Measurements from ENCODE around the gene DIP2B. TPM values are rescaled to one million over a fixed set of nuclear protein-coding genes. Genes with fewer than 3 reads are reported as not detected.

The DIP2B gene
- polyA plus RNA-seq, 1 donor from 2014 or later, result 44.0 TPM

DNA sequence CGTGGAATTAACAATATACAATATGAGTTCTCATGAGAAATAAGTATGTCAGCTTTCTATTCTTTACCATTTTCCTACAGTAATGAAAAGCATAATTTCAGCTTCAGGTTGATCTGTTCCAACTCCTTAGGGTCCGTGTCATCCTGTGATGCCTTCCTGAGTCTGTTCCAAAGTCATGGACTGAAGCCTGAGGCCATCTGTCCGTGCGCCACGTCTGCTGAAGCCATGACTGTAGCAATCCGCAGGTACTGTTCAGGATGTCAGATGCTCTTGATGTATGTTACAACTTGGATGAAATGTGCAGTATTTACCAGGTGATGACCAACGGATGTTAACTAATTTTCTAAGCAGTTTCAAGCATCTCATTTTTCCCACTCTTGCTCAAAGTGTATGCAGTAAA is 192.1 kb downstream of the DIP2B start:
- Histone ChIP-seq H3K79me2 (replicated peaks; ENCODE audit: insufficient read depth, low read length) (no peaks in the 10 kb centered on the region), H4K20me1 (ENCODE audit: insufficient read depth) (no peaks in the 10 kb centered on the region), H3K27ac (ENCODE audit: low read length) (no peak overlapping the region), H3K4me2 (ENCODE audit: low read length) (no peak overlapping the region), H3F3A (ENCODE audit: insufficient read depth, low read length, poor library complexity, severe bottlenecking) (no peaks in the 10 kb centered on the region), H2AFZ (ENCODE audit: low read depth, low read length) (no peak overlapping the region), H3K9me3 (ENCODE audit: low read length) (no peaks in the 10 kb centered on the region), H3K9me2 (ENCODE audit: insufficient read depth, low read length) (no peaks in the 10 kb centered on the region), H3K27me3 (ENCODE audit: insufficient read depth, low read depth, low read length) (no peaks in the 10 kb centered on the region), H3K36me3 (ENCODE audit: insufficient read depth, low read length) (peaks cover 25% of the 10 kb centered on the region), H3K4me3 (ENCODE audit: low read length) (no peak overlapping the region), H3K9ac (ENCODE audit: low read length) (no peak overlapping the region)
- TF ChIP-seq MXI1 (conservative IDR thresholded peaks at IDR 0.05; ENCODE audit: poor library complexity, severe bottlenecking) (no peak), RAD21 (conservative IDR thresholded peaks at IDR 0.05) (no peak), SMC3 (conservative IDR thresholded peaks at IDR 0.05; ENCODE audit: poor library complexity) (no peak), EZH2 (IDR thresholded peaks at IDR 0.05; ENCODE audit: borderline replicate concordance, insufficient read depth, low read length, poor library complexity, severe bottlenecking) (no peak), TAF1 (IDR thresholded peaks at IDR 0.05; ENCODE audit: low read depth) (no peak), POLR2AphosphoS5 (IDR thresholded peaks at IDR 0.05) (no peak), EP300 (conservative IDR thresholded peaks at IDR 0.05; ENCODE audit: poor library complexity, severe bottlenecking) (no peak)
- TF ChIP-seq, protein P1, sequence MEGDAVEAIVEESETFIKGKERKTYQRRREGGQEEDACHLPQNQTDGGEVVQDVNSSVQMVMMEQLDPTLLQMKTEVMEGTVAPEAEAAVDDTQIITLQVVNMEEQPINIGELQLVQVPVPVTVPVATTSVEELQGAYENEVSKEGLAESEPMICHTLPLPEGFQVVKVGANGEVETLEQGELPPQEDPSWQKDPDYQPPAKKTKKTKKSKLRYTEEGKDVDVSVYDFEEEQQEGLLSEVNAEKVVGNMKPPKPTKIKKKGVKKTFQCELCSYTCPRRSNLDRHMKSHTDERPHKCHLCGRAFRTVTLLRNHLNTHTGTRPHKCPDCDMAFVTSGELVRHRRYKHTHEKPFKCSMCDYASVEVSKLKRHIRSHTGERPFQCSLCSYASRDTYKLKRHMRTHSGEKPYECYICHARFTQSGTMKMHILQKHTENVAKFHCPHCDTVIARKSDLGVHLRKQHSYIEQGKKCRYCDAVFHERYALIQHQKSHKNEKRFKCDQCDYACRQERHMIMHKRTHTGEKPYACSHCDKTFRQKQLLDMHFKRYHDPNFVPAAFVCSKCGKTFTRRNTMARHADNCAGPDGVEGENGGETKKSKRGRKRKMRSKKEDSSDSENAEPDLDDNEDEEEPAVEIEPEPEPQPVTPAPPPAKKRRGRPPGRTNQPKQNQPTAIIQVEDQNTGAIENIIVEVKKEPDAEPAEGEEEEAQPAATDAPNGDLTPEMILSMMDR (IDR thresholded peaks at IDR 0.05; ENCODE audit: poor library complexity, severe bottlenecking), result no peak
- TF ChIP-seq, protein P2, sequence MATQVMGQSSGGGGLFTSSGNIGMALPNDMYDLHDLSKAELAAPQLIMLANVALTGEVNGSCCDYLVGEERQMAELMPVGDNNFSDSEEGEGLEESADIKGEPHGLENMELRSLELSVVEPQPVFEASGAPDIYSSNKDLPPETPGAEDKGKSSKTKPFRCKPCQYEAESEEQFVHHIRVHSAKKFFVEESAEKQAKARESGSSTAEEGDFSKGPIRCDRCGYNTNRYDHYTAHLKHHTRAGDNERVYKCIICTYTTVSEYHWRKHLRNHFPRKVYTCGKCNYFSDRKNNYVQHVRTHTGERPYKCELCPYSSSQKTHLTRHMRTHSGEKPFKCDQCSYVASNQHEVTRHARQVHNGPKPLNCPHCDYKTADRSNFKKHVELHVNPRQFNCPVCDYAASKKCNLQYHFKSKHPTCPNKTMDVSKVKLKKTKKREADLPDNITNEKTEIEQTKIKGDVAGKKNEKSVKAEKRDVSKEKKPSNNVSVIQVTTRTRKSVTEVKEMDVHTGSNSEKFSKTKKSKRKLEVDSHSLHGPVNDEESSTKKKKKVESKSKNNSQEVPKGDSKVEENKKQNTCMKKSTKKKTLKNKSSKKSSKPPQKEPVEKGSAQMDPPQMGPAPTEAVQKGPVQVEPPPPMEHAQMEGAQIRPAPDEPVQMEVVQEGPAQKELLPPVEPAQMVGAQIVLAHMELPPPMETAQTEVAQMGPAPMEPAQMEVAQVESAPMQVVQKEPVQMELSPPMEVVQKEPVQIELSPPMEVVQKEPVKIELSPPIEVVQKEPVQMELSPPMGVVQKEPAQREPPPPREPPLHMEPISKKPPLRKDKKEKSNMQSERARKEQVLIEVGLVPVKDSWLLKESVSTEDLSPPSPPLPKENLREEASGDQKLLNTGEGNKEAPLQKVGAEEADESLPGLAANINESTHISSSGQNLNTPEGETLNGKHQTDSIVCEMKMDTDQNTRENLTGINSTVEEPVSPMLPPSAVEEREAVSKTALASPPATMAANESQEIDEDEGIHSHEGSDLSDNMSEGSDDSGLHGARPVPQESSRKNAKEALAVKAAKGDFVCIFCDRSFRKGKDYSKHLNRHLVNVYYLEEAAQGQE (IDR thresholded peaks at IDR 0.05; ENCODE audit: borderline replicate concordance), result no peak

DNA sequence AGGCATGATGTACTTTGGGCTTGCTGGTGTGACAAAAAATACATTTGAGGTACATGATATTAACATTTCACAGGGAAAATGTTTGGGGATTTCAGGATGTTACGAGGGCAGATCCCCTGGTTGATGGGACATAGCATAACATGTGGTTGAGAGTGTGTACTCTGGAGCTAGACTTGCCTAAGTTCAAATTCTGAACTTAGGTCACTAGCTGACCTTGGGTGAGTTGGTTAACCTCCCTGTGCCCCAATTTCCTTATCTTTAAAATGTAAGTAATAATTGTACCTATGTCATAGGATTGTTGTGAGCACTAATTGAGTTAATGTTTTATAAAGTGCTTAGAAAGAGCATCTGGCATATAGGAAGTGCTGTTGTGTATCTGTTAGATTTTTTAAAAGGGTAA is 194.4 kb downstream of the DIP2B start:
- H4K20me1 ChIP-seq (ENCODE audit: insufficient read depth), result no peaks in the 10 kb centered on the region
- H2AFZ ChIP-seq (ENCODE audit: low read depth, low read length), result no peak overlapping the region
- H3K27ac ChIP-seq (ENCODE audit: low read length), result no peak overlapping the region
- no peaks in the 10 kb centered on the region for H3K9me3 ChIP-seq (ENCODE audit: low read length)
- no peak overlapping the region for H3K9ac ChIP-seq (ENCODE audit: low read length)
- no peak for TF ChIP-seq MXI1 (conservative IDR thresholded peaks at IDR 0.05; ENCODE audit: poor library complexity, severe bottlenecking)
- no peak for TF ChIP-seq POLR2AphosphoS5 (IDR thresholded peaks at IDR 0.05)
- TF ChIP-seq, protein P1 (IDR thresholded peaks at IDR 0.05; ENCODE audit: poor library complexity, severe bottlenecking), result no peak
- TF ChIP-seq RAD21 (conservative IDR thresholded peaks at IDR 0.05), result no peak
- TF ChIP-seq TAF1 (IDR thresholded peaks at IDR 0.05; ENCODE audit: low read depth), result no peak
- TF ChIP-seq EP300 (conservative IDR thresholded peaks at IDR 0.05; ENCODE audit: poor library complexity, severe bottlenecking), result no peak
- no peak for TF ChIP-seq SMC3 (conservative IDR thresholded peaks at IDR 0.05; ENCODE audit: poor library complexity)
- TF ChIP-seq, protein P2 (IDR thresholded peaks at IDR 0.05; ENCODE audit: borderline replicate concordance), result no peak
- TF ChIP-seq EZH2 (IDR thresholded peaks at IDR 0.05; ENCODE audit: borderline replicate concordance, insufficient read depth, low read length, poor library complexity, severe bottlenecking), result no peak
- H3K4me2 ChIP-seq (ENCODE audit: low read length), result no peak overlapping the region
- no peaks in the 10 kb centered on the region for H3K79me2 ChIP-seq (replicated peaks; ENCODE audit: insufficient read depth, low read length)
- no peaks in the 10 kb centered on the region for H3K9me2 ChIP-seq (ENCODE audit: insufficient read depth, low read length)
- no peaks in the 10 kb centered on the region for H3K27me3 ChIP-seq (ENCODE audit: insufficient read depth, low read depth, low read length)
- H3F3A ChIP-seq (ENCODE audit: insufficient read depth, low read length, poor library complexity, severe bottlenecking), result no peaks in the 10 kb centered on the region
- peaks cover 20% of the 10 kb centered on the region for H3K36me3 ChIP-seq (ENCODE audit: insufficient read depth, low read length)
- no peak overlapping the region for H3K4me3 ChIP-seq (ENCODE audit: low read length)

All from neural cell (in vitro differentiated cells).